Right lung (tissue), 5 donors: Measurements from ENCODE around the gene PNPLA1. TPM values are rescaled to one million over a fixed set of nuclear protein-coding genes. Genes with fewer than 3 reads are reported as not detected.
"Not testable (repeated sequence)": the region's sequence is repeated elsewhere in the genome, so short reads cannot be mapped to it uniquely, and the experiment has no call there.

Source experiments
- DNase-seq, 2 donors: peaks; one replicate each; pipeline ENCODE4 v3.0.0-alpha.2; 2013
- polyA plus RNA-seq, 5 donors: library from polyadenylated mRNA; unstranded; fragments of 120-200 nt; gene quantifications; one replicate each; pipeline versions ENCODE4 v1.2.1 to v1.2.3, GENCODE V29; 2013; ENCODE audit warnings: inconsistent platforms in 1 of 5, low replicate concordance in 1 of 5; ENCODE audit not compliant: insufficient read length in 5 of 5, insufficient read depth in 1 of 5

PNPLA1 gene
- polyA plus RNA-seq, 5 donors = 0.13 to 0.21 (median 0.18) TPM; not detected in 1

- no peak for DNase-seq
Measured at GRCh38 chr6:36334832-36335459, 65.1 kb downstream of the PNPLA1 start.

GRCh38 chr6:36335465-36336207, 65.8 kb downstream of the PNPLA1 start:
- DNase-seq = no peak

- DNase-seq = no peak
Measured at GRCh38 chr6:36336208-36336710, 66.4 kb downstream of the PNPLA1 start.

GRCh38 chr6:36336779-36337241, 67.0 kb downstream of the PNPLA1 start, which contains the start of gene BNIP5:
BNIP5 (minus strand) TSS chr6:36336888; CDS start chr6:36330690, 6,198 bp downstream.
- no peak for DNase-seq

- DNase-seq = no peak
Measured at GRCh38 chr6:36337814-36338213, 68.0 kb downstream of the PNPLA1 start.

GRCh38 chr6:36338223-36338622, 68.4 kb downstream of the PNPLA1 start:
- not testable (repeated sequence) for DNase-seq

- no peak for DNase-seq
Measured at GRCh38 chr6:36339146-36339545, 69.3 kb downstream of the PNPLA1 start.

GRCh38 chr6:36340306-36340617, 70.4 kb downstream of the PNPLA1 start:
- DNase-seq = no peak

- DNase-seq = peak in 1 of 2 donors; percentile 42
Measured at GRCh38 chr6:36340618-36341454, 71.0 kb downstream of the PNPLA1 start.

- no peak for DNase-seq
Measured at GRCh38 chr6:36343109-36343680, 73.3 kb downstream of the PNPLA1 start.

GRCh38 chr6:36345681-36346466, 76.0 kb downstream of the PNPLA1 start:
- DNase-seq = no peak

- no peak for DNase-seq
Measured at GRCh38 chr6:36346486-36347273, 76.8 kb downstream of the PNPLA1 start.

GRCh38 chr6:36347621-36348020, 77.8 kb downstream of the PNPLA1 start:
- no peak for DNase-seq

GRCh38 chr6:36349240-36349639, 79.4 kb downstream of the PNPLA1 start:
- DNase-seq = no peak

- DNase-seq = no peak
Measured at GRCh38 chr6:36350082-36350481, 80.2 kb downstream of the PNPLA1 start.

- no peak for DNase-seq
Measured at GRCh38 chr6:36350681-36351571, 81.1 kb downstream of the PNPLA1 start.

- DNase-seq = no peak
Measured at GRCh38 chr6:36352477-36353157, 82.8 kb downstream of the PNPLA1 start.

GRCh38 chr6:36353411-36353915, 83.6 kb downstream of the PNPLA1 start:
- no peak for DNase-seq
